ENCODE measurements around the gene CACNA1H. TPM values are rescaled to one million over a fixed set of nuclear protein-coding genes. Genes with fewer than 3 reads are reported as not detected.

The CACNA1H gene
- polyA plus RNA-seq, 1 experiment: 1.5 TPM

DNA sequence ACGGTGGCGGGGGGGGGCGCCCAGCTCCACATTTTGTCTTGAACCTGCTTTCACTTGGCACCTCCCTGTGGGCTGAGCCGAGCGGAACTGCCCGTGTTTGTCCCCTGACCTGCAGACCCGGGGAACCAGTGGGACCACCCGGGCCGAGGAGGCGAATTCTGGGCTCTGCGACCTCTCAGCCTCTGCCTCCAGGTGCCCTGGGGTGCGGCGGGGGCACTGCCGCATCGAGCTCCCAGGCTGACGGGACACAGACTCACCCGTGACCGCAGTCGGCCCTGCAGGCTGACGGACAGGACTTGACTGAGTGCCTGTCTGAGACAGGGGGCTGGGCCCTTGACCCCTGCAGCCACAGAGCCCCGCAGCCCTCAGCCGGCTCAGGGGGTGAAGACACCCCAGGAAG lies 45.8 kb upstream of the CACNA1H start:
- H3K9me3 ChIP-seq (ENCODE audit: control insufficient read depth, insufficient read depth, low read length): no peaks in the 10 kb centered on the region; the same call in 1 of the 2 replicates
- no peak for DNase-seq (ENCODE audit: low read depth, low spot score)
- H3K27me3 ChIP-seq (ENCODE audit: control insufficient read depth, insufficient read depth, low read length): peaks cover 34% of the 10 kb centered on the region
- ChIA-PET POLR2A (no interaction called here), CTCF (interaction anchor here (0.6 to 2.7 kb wide), 2 partner anchors 51 to 86 kb away, joined by 3 to 13 read pairs; no protein-coding TSS in a partner anchor)
- H3K4me3 ChIP-seq (ENCODE audit: low read depth, low read length): no peak overlapping the region
- TF ChIP-seq, protein P1, sequence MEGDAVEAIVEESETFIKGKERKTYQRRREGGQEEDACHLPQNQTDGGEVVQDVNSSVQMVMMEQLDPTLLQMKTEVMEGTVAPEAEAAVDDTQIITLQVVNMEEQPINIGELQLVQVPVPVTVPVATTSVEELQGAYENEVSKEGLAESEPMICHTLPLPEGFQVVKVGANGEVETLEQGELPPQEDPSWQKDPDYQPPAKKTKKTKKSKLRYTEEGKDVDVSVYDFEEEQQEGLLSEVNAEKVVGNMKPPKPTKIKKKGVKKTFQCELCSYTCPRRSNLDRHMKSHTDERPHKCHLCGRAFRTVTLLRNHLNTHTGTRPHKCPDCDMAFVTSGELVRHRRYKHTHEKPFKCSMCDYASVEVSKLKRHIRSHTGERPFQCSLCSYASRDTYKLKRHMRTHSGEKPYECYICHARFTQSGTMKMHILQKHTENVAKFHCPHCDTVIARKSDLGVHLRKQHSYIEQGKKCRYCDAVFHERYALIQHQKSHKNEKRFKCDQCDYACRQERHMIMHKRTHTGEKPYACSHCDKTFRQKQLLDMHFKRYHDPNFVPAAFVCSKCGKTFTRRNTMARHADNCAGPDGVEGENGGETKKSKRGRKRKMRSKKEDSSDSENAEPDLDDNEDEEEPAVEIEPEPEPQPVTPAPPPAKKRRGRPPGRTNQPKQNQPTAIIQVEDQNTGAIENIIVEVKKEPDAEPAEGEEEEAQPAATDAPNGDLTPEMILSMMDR (IDR thresholded peaks at IDR 0.05; ENCODE audit: low read depth, low read length): no peak
- no peak overlapping the region for H3K27ac ChIP-seq (ENCODE audit: low read depth, low read length)

DNA sequence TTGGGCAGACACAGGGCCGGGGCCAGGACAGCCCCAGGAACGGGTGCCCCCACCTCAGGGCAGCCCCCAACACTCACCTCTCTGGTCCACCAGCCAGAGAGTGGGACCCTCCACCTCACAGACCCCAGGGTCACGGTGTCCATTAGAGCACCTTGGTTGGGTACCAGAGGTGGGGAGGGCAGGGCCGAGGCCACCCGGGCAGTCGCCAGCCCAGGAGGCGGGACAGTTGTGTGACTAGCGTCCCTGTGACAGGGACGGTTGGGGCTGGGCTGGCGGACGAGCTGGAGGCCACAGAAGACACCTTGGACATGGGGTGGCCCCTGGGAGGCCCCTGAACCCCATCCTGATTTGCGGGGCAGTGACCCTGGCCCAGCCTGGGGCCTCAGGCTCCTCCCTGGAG lies 45.2 kb upstream of the CACNA1H start:
- TF ChIP-seq, protein P1 (IDR thresholded peaks at IDR 0.05; ENCODE audit: low read depth, low read length): no peak
- no peak for DNase-seq (ENCODE audit: low read depth, low spot score)
- Histone ChIP-seq H3K4me3 (ENCODE audit: low read depth, low read length) (no peak overlapping the region), H3K27me3 (ENCODE audit: control insufficient read depth, insufficient read depth, low read length) (peaks cover 34% of the 10 kb centered on the region), H3K27ac (ENCODE audit: low read depth, low read length) (no peak overlapping the region), H3K9me3 (ENCODE audit: control insufficient read depth, insufficient read depth, low read length) (no peaks in the 10 kb centered on the region; the same call in 1 of the 2 replicates)
- ChIA-PET CTCF (interaction anchor here (2.7 kb wide), 1 partner anchor 85 kb away, joined by 13 read pairs; no protein-coding TSS in a partner anchor), POLR2A (no interaction called here)

DNA sequence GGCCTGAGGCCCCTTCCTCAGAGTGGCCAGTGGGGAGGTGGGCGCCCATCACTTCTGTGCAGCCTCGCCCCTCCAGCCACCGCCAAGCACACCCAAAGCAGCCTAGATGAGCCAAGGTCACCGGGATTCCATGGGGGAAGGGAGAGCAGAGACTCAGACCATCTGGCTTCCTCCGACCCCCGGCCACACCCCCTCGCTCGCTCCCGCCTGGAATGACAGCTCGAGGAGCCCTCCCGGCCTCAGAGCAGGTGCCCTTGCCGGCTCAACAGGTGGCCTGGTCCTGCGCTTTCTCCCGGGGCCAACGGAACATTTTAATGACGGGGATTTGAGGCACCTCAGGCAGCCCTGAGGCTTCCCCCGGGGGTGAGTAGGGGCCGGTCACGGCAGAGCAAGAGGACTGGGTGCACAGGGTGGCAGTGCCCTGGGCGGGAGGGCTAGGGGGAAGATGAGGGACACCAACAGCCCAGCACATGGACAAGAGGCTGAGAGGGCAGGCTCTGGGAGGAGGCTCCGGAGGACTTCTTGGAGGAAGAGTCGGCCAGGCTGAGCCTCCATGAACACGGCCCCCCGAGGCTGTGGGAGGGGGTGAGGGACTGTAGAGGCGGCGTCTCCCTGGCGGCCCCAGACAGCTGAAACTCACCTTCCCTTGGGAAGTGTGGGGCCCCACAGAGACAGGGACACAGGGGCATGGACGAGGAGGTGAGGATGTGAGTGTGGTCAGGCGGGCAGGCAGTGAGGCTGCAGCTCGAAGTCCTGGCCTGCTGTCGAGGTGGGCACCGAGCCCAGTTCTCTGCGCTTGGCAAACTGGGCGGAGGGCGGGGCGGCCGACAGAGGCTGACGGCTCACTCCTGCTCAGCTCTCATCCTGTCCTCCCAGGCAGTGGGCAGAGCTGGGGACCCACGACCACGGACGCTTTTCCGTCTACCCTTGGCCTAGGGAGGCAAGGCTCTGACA lies 44.3 kb upstream of the CACNA1H start:
- ChIA-PET CTCF (interaction anchor here (2.7 kb wide), 1 partner anchor 85 kb away, joined by 13 read pairs; no protein-coding TSS in a partner anchor), POLR2A (no interaction called here)
- no peak for DNase-seq (ENCODE audit: low read depth, low spot score)
- Histone ChIP-seq H3K27me3 (ENCODE audit: control insufficient read depth, insufficient read depth, low read length) (peaks cover 34% of the 10 kb centered on the region), H3K9me3 (ENCODE audit: control insufficient read depth, insufficient read depth, low read length) (no peaks in the 10 kb centered on the region; the same call in 1 of the 2 replicates), H3K27ac (ENCODE audit: low read depth, low read length) (no peak overlapping the region), H3K4me3 (ENCODE audit: low read depth, low read length) (no peak overlapping the region)
- TF ChIP-seq, protein P1 (IDR thresholded peaks at IDR 0.05; ENCODE audit: low read depth, low read length): no peak

DNA sequence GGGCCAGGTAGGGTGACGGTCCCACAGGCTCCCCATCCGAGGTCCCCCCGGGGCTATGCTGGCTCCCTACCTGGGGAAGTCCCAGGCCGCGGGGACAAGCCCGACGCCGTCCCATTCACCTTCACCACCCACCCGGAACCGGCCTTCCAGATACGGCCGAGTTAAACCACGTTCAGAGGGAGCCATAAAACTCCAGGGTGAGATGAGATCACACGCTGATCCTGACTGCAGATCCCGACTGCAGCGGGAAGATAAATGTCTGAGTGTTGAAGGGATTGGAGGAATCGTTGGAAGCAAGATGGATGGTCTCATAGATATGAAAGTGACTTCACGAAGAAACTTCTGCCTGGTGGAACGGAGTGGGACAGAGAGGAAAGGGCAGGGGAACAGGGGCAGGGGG lies 43.3 kb upstream of the CACNA1H start:
- TF ChIP-seq, protein P1 (IDR thresholded peaks at IDR 0.05; ENCODE audit: low read depth, low read length): no peak
- no peak overlapping the region for H3K4me3 ChIP-seq (ENCODE audit: low read depth, low read length)
- DNase-seq (ENCODE audit: low read depth, low spot score): no peak
- peaks cover 34% of the 10 kb centered on the region for H3K27me3 ChIP-seq (ENCODE audit: control insufficient read depth, insufficient read depth, low read length)
- no peaks in the 10 kb centered on the region; the same call in 1 of the 2 replicates for H3K9me3 ChIP-seq (ENCODE audit: control insufficient read depth, insufficient read depth, low read length)
- H3K27ac ChIP-seq (ENCODE audit: low read depth, low read length): no peak overlapping the region
- CTCF ChIA-PET: no interaction called here
- POLR2A ChIA-PET: no interaction called here

Measured in AG04450 (cell line).